HepG2 (cell line): Measurements from ENCODE around the gene BBC3. TPM values are rescaled to one million over a fixed set of nuclear protein-coding genes. Genes with fewer than 3 reads are reported as not detected.
A peak's percentile ranks its signal among the peaks of the same experiment; 100 is the strongest.

Source experiments
- AKAP8 ChIP-seq: sonication (generic); formaldehyde crosslinking; IDR thresholded peaks from 2 replicates; pipeline ENCODE4 v1.5.1; 2020; ENCODE audit warnings: mild to moderate bottlenecking, missing genetic modification reagents
- FOXO4 ChIP-seq: sonication (generic); formaldehyde crosslinking; conservative IDR thresholded peaks from 2 replicates; pipeline ENCODE4 v1.8.1; 2023; ENCODE audit warnings: missing genetic modification reagents
- JUN ChIP-seq: sonication (generic); formaldehyde crosslinking; IDR thresholded peaks from 2 replicates; pipeline ENCODE4 v1.4.0; 2020; ENCODE audit warnings: mild to moderate bottlenecking, missing genetic modification reagents
- KDM5B ChIP-seq: sonication (generic); formaldehyde crosslinking; IDR thresholded peaks from 2 replicates; pipeline ENCODE4 v1.4.0; 2020; ENCODE audit warnings: missing genetic modification reagents, mild to moderate bottlenecking, borderline replicate concordance
- NONO ChIP-seq, 2 experiments: fragments of 450-650 bp in 1 of 2; sonication (generic) in 1 of 2; formaldehyde crosslinking in 1 of 2; IDR thresholded peaks in 1 of 2; conservative IDR thresholded peaks in 1 of 2; 2 replicates each; pipeline versions ENCODE4 v1.6.1 to v1.8.0; 2017 to 2022; ENCODE audit warnings: mild to moderate bottlenecking in 1 of 2, missing genetic modification reagents in 1 of 2, moderate library complexity in 1 of 2
- TERF1 ChIP-seq: sonication (generic); formaldehyde crosslinking; IDR thresholded peaks from 2 replicates; pipeline ENCODE4 v1.8.0; 2022; ENCODE audit warnings: mild to moderate bottlenecking, missing genetic modification reagents, moderate library complexity
- ZNF264 ChIP-seq: sonication (generic); formaldehyde crosslinking; IDR thresholded peaks from 2 replicates; pipeline ENCODE4 v1.4.0; 2020; ENCODE audit warnings: missing genetic modification reagents
- ZNF432 ChIP-seq: sonication (generic); formaldehyde crosslinking; IDR thresholded peaks from 2 replicates; pipeline ENCODE4 v1.5.0; 2020; ENCODE audit warnings: missing genetic modification reagents, mild to moderate bottlenecking, borderline replicate concordance
- ZNF446 ChIP-seq: sonication (generic); formaldehyde crosslinking; IDR thresholded peaks from 2 replicates; pipeline ENCODE4 v1.5.0; 2020; ENCODE audit warnings: mild to moderate bottlenecking, missing genetic modification reagents
- ZNF776 ChIP-seq: sonication (generic); formaldehyde crosslinking; IDR thresholded peaks from 2 replicates; pipeline ENCODE4 v1.4.0; 2020; ENCODE audit warnings: mild to moderate bottlenecking, missing genetic modification reagents
- ZSCAN21 ChIP-seq: sonication (generic); formaldehyde crosslinking; IDR thresholded peaks from 2 replicates; pipeline ENCODE4 v1.8.0; 2022; ENCODE audit warnings: mild to moderate bottlenecking, missing genetic modification reagents, moderate library complexity, borderline replicate concordance
- polyA plus RNA-seq, 8 experiments: library from polyadenylated mRNA; depleted of rRNA in 3 of 8; stranded (reverse) in 7 of 8; unstranded in 1 of 8; fragments of >200 nt; fragmentation: Illumina TruSeq in 4 of 8; extraction: Trizol in 4 of 8; gene quantifications; 2 replicates each; pipeline versions ENCODE4 v1.2.1 to v1.2.3, GENCODE V29; 2011 to 2016; ENCODE audit warnings: low read depth in 4 of 8, missing spikeins in 1 of 8, mixed read lengths in 1 of 8; ENCODE audit not compliant: insufficient read depth in 1 of 8
- total RNA-seq, 5 experiments: library from RNA; depleted of rRNA; stranded (reverse); fragments of >200 nt; fragmentation: Illumina TruSeq; extraction: Trizol; gene quantifications; 2 replicates each; pipeline ENCODE4 v1.2.3, GENCODE V29; 2016; ENCODE audit warnings: low read depth in 1 of 5
- TF ChIP-seq, protein P1 (sequence below), 2 experiments: sonication (generic) in 1 of 2; formaldehyde crosslinking in 1 of 2; IDR thresholded peaks; 2 replicates each; pipeline versions ENCODE4 v1.4.0 to v1.6.1; 2016 to 2020; ENCODE audit warnings: borderline replicate concordance in 1 of 2, low read depth in 1 of 2, mild to moderate bottlenecking in 1 of 2, missing genetic modification reagents in 1 of 2
- TF ChIP-seq, protein P2 (sequence below): sonication (generic); formaldehyde crosslinking; IDR thresholded peaks from 2 replicates; pipeline ENCODE4 v1.4.0; 2020; ENCODE audit warnings: missing genetic modification reagents
- TF ChIP-seq, protein P3 (sequence below): sonication (generic); formaldehyde crosslinking; IDR thresholded peaks from 2 replicates; pipeline ENCODE4 v1.5.0; 2020; ENCODE audit warnings: mild to moderate bottlenecking, missing genetic modification reagents, moderate library complexity
- TF ChIP-seq, protein P4 (sequence below): sonication (generic); formaldehyde crosslinking; IDR thresholded peaks from 2 replicates; pipeline ENCODE4 v1.8.1; 2023; ENCODE audit warnings: missing genetic modification reagents, inconsistent platforms, borderline replicate concordance

Gene BBC3
- total and polyA plus RNA-seq, 2 of the 13 experiments (the other 11 are each of a cell fraction or from before 2014, with no cell fraction given): 6.1 to 8.8 TPM

GRCh38 chr19:47225746-47226425 is 5.1 kb downstream of the BBC3 start (continued):
- TF ChIP-seq ZSCAN21 (CRISPR knock-in tag): peak; percentile 77; the same call in 1 of the 2 replicates
- TF ChIP-seq, protein P1, sequence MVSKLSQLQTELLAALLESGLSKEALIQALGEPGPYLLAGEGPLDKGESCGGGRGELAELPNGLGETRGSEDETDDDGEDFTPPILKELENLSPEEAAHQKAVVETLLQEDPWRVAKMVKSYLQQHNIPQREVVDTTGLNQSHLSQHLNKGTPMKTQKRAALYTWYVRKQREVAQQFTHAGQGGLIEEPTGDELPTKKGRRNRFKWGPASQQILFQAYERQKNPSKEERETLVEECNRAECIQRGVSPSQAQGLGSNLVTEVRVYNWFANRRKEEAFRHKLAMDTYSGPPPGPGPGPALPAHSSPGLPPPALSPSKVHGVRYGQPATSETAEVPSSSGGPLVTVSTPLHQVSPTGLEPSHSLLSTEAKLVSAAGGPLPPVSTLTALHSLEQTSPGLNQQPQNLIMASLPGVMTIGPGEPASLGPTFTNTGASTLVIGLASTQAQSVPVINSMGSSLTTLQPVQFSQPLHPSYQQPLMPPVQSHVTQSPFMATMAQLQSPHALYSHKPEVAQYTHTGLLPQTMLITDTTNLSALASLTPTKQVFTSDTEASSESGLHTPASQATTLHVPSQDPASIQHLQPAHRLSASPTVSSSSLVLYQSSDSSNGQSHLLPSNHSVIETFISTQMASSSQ (IDR thresholded peaks at IDR 0.05; ENCODE audit: low read depth): no peak
- TF ChIP-seq, protein P1 (CRISPR knock-in tag; IDR thresholded peaks at IDR 0.05; ENCODE audit: borderline replicate concordance): peak; percentile 31; the same call in 1 of the 2 replicates
- peak; percentile 86; the same call in 1 of the 2 replicates for TF ChIP-seq AKAP8 (CRISPR knock-in tag)
- peak; percentile 72; the same call in 1 of the 2 replicates for TF ChIP-seq KDM5B (CRISPR knock-in tag)
- no peak for TF ChIP-seq ZNF432 (CRISPR knock-in tag)
- TF ChIP-seq ZNF264 (CRISPR knock-in tag): 0 out of 2 replicates have a peak, but pooled peaks have one; percentile 38
- TF ChIP-seq, protein P2, sequence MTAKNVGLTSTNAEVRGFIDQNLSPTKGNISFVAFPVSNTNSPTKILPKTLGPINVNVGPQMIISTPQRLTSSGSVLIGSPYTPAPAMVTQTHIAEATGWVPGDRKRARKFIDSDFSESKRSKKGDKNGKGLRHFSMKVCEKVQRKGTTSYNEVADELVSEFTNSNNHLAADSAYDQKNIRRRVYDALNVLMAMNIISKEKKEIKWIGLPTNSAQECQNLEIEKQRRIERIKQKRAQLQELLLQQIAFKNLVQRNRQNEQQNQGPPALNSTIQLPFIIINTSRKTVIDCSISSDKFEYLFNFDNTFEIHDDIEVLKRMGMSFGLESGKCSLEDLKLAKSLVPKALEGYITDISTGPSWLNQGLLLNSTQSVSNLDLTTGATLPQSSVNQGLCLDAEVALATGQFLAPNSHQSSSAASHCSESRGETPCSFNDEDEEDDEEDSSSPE (CRISPR knock-in tag): peak; percentile 73
- no peak for TF ChIP-seq TERF1 (CRISPR knock-in tag)
- TF ChIP-seq NONO (IDR thresholded peaks at IDR 0.05): no peak
- TF ChIP-seq NONO (CRISPR knock-in tag; conservative IDR thresholded peaks at IDR 0.05): 0 out of 2 replicates have a peak, but pooled peaks have one; percentile 61
- TF ChIP-seq FOXO4 (CRISPR knock-in tag): no peak
- TF ChIP-seq ZNF446 (CRISPR knock-in tag): peak; percentile 77; the same call in 1 of the 2 replicates
- peak; percentile 78; the same call in 1 of the 2 replicates for TF ChIP-seq ZNF776 (CRISPR knock-in tag)
- TF ChIP-seq, protein P3, sequence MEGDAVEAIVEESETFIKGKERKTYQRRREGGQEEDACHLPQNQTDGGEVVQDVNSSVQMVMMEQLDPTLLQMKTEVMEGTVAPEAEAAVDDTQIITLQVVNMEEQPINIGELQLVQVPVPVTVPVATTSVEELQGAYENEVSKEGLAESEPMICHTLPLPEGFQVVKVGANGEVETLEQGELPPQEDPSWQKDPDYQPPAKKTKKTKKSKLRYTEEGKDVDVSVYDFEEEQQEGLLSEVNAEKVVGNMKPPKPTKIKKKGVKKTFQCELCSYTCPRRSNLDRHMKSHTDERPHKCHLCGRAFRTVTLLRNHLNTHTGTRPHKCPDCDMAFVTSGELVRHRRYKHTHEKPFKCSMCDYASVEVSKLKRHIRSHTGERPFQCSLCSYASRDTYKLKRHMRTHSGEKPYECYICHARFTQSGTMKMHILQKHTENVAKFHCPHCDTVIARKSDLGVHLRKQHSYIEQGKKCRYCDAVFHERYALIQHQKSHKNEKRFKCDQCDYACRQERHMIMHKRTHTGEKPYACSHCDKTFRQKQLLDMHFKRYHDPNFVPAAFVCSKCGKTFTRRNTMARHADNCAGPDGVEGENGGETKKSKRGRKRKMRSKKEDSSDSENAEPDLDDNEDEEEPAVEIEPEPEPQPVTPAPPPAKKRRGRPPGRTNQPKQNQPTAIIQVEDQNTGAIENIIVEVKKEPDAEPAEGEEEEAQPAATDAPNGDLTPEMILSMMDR (CRISPR knock-in tag): peak; percentile 43; the same call in 1 of the 2 replicates
- TF ChIP-seq JUN (CRISPR knock-in tag): peak; percentile 53; the same call in 1 of the 2 replicates
- TF ChIP-seq, protein P4, sequence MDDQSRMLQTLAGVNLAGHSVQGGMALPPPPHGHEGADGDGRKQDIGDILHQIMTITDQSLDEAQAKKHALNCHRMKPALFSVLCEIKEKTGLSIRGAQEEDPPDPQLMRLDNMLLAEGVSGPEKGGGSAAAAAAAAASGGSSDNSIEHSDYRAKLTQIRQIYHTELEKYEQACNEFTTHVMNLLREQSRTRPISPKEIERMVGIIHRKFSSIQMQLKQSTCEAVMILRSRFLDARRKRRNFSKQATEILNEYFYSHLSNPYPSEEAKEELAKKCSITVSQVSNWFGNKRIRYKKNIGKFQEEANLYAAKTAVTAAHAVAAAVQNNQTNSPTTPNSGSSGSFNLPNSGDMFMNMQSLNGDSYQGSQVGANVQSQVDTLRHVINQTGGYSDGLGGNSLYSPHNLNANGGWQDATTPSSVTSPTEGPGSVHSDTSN: 0 out of 2 replicates have a peak, but pooled peaks have one; percentile 39
